Daoy (cell line): Measurements from ENCODE around the gene HOXD10. TPM values are rescaled to one million over a fixed set of nuclear protein-coding genes. Genes with fewer than 3 reads are reported as not detected.

Experiments used
- DNase-seq: peaks from one replicate; pipeline ENCODE4 v3.0.0-alpha.2; 2015; ENCODE audit warnings: low read depth
- total RNA-seq: library from RNA; depleted of rRNA; stranded (reverse); fragments of >200 nt; shearing (Covaris generic); gene quantifications from 2 replicates; pipeline ENCODE4 v1.2.3, GENCODE V29; 2014; rRNA removed

HOXD10 gene
- total RNA-seq, result 14.8 and 18.6 TPM in 2 replicates

DNA sequence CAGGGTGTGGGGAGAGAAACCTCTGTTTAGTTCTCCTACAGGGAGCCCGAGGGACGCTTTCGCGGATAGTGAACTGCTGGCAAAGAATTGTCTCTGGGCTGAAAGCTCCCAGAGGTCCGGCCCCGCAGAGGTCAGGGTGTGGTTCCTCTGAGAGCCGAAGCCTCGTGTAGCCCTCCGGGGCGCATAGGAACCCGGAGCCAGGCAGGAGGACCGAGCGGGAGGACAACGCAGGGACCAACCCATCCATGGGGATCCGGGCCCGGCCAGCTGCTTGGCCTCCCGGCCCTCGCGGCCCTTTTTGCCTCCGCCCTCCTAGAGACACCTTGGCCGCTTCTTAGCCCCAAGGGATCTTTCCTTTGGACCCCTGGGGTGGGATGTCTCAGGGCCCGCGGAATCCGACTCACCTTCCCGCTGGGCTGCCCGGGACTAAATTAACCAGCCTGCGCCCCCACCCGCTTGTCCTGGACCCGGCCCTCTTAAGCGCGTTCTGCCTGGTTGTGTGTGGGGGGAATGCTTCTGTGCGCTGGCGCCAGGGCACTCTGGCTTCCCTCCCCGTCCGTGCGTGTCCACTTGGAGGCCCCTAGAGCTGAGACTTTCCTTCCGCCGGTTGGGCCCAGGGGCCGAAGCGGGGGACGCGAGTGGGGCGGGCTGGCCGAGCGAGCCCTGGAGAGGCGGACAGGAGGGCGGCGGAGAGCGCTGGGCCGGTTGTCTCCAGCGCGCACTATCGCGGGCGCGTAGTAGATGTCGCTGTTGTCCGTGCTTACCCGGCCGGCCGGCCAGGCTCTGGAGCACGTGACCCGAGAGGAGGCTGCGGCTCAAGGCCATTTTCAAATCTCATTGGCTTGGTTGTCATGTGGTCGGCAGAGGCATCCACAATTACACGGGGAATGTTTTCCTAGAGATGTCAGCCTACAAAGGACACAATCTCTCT lies at the start of gene HOXD10:
HOXD10 (plus strand) TSS at position 896 of the 931 bp plus-strand sequence. CDS start 56 bp downstream, outside the sequence.
- peak; percentile 60 for DNase-seq

DNA sequence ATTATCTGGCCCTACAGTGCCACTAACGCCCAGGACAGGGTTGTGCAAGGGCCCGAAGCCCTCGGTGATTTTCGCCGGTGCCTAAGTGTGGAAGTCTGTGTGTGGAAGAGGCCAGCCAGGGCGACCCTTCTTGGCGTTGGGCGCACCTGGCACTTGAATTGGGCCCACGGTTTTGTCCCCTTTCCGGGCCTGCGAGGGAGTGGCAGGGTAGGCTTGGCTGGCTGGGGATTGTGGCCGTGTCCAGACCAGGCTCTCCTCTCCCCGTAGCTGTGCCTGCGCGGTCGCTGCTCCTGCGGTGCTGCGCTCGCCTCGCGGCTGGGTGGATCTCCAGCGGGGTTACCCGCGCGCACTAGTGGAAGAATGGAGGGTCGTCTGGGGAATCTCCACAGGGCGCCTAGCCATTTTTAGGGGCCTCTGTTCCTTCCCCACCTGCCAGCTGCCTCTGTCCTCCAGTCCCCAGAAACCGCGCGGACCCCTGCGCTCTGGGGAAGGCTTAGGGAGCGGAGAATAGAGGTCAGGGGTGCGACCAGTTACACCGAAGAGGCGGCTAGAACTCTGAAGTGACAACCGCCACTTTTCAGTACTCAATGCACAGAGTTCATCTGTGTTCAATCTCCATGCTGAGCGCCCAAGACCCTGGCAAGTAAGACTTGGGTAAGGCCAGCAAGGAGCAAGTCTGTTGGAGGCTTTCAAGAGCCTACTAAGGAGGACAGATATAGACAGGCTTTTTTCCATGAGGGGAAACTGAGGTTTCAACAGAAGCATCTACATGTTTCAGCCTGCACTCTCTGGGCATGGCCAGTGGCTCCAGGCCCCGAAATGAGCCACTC lies 48.8 kb upstream of the HOXD10 start:
- no peak for DNase-seq

- no peak for DNase-seq
Measured at GRCh38 chr2:176068419-176068832, 48.2 kb upstream of the HOXD10 start.

DNA sequence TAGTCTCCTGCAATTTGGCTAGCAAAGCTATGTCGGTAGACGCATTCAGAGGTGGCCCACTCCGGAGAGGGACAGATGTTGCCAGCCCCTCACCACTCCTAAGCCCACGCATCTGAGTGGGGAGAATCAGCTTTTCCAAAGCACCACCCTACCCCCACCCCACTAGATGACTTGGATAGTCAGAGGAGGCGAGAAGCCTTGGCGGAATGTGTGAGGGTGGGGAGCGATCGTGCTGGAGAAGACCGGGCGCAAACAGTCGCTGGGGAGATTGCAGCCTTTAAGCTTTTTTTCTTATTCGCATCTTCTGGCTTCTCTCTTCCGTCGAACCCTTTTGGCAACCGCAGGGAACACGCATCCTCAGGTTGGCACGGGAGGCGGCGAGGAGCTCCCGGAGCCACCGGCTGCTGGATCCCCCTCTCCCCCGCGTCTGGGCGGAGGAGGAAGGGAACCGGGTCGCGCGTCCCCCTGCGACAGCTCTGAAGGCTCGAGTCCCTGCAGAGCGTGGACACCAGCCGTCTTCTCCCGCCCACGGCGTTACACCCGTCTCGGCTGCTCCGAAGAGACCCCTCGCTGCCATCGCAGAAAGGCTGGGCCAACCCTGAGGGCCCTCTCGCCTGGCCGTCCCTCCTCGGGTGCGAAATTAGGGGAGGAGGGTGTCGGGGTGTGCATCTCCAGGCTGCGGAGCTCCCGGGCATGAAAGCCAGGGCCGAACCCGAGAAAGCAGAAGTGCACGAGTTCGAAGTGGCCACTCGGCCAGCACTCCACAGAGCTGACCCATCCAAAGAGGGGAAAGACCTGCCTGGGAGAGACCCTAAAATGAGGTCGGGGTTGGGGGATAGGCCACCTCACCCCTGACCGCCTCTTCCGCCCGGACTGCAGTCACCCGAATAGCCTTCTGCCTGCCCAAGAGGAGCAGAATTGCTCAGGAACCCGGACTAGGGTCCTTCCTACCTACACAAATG lies 45.0 kb upstream of the HOXD10 start:
- no peak for DNase-seq

DNA sequence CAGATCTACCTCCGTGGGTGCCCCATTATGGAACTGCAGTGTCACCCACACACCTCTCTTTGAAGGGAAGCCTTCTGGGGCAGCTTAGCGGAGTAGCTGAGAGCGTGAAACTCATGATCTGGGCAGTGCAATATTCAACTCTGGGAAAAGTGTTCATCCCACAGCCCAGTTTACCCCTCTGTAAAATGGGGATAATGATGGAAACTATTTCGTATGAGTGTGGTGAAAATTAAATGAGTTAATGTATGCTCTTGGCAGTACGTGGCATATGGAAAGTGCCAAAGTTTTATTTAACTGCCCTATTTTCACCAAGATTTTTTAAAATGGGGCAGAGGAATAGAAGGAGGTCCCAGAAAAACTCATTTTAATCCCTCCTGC lies 44.3 kb upstream of the HOXD10 start:
- DNase-seq, result no peak

DNA sequence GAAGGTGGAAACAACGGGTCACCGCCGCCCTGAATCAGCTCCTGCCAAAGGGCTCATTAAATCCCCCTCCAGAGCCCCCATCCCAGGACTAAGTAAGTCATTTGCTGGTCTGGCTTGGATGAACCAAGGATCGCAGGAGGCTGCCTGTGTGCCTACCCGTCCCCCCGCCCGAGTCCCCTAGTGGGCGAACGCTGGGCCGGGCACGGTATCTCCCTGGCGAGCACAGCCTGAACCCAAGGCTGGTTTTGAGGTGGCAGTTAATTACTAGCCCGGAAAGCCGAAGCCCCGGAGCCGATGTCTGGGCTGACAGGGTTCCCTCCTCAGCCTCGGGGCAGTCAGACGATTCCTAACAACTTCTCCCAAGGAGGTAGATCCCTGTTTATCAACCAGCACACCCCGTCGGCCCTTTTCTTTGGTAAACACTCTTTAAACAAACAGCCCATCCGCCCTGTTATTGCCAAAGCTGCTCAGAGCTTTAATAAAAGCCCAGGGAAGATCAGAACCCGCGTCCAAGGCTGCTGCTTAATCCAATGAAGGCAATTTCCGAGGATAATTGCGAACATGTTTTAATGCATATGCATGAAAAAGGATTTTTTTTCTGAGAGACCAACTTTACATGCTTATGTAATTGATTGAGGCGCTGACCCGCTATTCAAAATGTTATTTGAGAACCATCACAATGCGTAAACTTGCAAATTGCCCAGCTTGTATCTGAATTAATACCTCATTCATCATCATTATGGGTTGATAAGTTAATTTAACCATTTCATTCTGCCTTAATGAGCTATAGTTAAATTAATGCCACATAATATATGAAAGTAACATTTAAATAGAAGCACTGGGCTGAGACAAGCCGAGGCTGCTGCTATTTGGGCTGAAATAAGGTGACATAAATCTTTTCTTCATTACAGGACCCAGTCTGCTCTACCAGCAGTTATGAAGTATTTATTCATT lies 43.4 kb upstream of the HOXD10 start:
- DNase-seq, result no peak

- no peak for DNase-seq
Measured at GRCh38 chr2:176074919-176075425, 41.6 kb upstream of the HOXD10 start.

- no peak for DNase-seq
Measured at GRCh38 chr2:176075481-176075880, 41.1 kb upstream of the HOXD10 start.

- no peak for DNase-seq
Measured at GRCh38 chr2:176076063-176076462, 40.5 kb upstream of the HOXD10 start.

- no peak for DNase-seq
Measured at GRCh38 chr2:176076796-176077195, 39.8 kb upstream of the HOXD10 start.

DNA sequence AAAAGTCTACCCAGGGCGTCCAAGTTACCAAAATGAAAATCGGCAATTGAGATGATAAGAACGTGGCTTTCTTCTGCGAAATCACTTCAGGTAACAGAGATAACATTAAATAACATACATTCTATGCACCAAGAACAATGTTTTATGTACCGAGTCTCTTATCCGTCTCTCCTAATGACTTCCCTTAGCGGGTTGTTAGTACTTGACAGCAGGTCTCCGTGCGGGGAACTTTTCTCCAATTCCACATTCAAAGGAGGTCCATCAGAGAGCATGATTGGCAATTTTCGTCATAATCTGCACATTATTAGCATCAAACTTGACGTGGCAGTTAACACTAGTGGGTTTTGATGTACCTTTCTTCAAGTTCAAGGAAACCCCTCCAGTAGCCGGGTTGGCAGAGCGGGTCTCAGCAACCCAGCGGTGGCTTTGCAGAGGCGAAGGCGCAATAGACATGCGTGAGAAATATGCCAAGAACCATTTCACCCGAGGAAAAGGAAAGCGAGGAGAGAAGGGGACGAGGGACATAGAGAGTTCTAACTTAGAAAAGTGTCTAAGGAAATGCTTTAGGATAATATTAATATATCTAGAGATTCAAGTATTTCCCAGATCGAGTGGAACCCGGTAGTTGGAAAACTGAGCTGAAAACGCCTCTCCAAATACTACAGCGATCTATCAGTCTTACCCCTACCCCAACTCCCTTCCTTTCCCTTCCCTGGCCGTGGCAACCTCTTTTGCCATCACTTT lies 37.9 kb upstream of the HOXD10 start:
- DNase-seq, result no peak

GRCh38 chr2:176079285-176079830 lies 37.2 kb upstream of the HOXD10 start:
- peak; percentile 45 for DNase-seq

DNA sequence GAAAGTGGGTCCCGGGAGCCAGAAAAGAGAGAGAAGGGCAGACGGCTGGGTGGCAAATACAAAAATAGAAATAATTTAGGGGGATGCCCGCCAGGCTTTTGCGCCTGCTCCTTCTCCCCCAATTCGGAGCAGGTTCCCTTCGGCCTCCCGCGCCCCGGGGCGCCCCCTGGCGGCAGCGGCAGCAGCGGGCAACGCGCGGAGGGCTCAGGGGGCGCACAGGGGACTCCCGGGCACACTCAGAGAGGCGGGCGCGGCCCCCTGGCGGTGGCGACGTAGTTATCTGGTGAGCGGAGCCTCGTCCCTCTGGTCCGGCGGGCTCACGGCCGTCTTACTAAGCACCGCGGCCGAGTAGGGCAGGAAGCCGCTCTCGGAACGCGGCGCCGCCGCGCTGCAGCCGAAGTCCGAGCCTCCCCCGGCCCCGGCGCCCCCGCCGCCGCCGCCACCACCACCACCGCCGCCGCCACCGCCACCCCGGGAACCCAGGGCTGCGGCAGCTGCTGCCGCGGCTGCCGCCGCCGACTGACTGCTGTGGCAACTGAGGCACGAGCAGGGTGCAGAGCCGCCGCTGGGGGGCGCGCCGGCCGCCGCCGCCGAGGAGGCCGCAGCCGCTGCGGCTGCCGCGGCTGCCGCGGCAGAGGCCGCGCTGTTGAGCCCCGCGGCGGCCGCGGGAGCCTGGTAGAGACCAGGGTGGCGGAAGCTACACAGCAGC lies 36.6 kb upstream of the HOXD10 start:
- peak; percentile 87 for DNase-seq

- DNase-seq, result peak; percentile 73
Measured at GRCh38 chr2:176080540-176081375, 35.8 kb upstream of the HOXD10 start.

DNA sequence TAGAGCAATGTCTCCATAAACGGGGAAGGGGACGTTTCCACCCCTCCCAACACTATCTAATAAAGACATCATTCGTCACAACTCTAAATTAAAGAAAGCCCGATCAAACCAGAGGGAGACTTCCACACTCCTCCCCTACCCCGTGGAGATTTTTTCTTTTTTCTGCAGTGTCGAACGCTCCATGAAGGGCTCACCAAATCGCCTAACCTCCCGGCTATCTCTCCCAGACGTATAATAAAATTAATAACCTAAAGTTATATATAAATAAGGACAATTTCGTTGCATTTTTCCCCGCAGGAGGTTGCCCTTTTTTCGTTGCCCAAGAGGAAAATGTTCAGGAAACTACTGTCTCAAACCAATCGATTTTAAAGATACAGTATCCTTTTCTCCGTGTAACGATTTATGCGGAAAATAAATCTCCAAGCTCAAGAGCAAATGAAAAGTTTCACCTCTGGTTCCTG lies 35.2 kb upstream of the HOXD10 start:
- DNase-seq, result no peak

DNA sequence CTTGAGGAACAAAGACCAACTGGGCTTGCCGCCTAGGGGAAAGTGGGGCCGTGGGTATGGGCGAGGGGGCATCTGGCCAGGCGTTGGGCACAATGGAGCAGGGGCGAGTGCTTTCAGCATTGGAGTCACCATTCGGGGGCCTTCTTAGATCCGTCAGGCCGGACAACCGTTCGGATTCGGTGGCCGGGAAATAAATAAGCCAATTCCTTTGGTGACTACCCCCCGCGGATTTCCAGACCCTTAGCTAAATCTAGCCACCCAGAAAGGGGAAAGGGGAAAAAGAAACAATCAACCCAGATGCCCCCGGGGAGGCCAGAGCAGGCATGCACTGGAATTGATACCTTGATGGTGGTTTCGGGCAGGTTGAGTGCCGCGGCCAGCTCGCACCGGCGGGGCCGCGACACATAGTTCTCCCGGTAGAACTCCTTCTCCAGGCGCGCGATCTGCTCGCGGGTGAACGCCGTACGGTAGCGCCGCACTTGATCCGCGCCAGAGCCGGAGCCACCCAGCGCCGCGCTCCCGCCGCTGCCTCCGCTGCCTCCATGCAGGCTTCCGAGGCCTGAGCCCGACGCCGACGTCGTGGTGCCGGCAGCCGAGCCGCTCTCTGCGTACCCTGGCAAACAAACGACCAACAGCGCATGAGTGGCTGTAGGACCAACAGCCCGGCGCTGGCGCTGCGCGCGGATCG lies 34.6 kb upstream of the HOXD10 start:
- DNase-seq, result no peak

GRCh38 chr2:176082525-176082823 lies 34.1 kb upstream of the HOXD10 start:
- no peak for DNase-seq
